ENCODE measurements around the gene EPHB2.

GRCh38 chr1:22914633-22915217 lies 204.1 kb downstream of the EPHB2 start:
- TF ChIP-seq CTCF (IDR thresholded peaks at IDR 0.05): no peak
- no peak for TF ChIP-seq ELF4 (CRISPR knock-in tag; IDR thresholded peaks at IDR 0.05; ENCODE audit: low read depth)
- TF ChIP-seq IRF2 (CRISPR knock-in tag; IDR thresholded peaks at IDR 0.05; ENCODE audit: borderline replicate concordance, low read depth): no peak
- TF ChIP-seq JAZF1 (CRISPR knock-in tag; IDR thresholded peaks at IDR 0.05): no peak
- TF ChIP-seq HMGXB4 (CRISPR knock-in tag; IDR thresholded peaks at IDR 0.05): no peak
